SK-N-SH treated with all-trans-retinoic acid at 6 μM for 48 hours (cell line): ENCODE data around the gene CACNA1D.

ENCODE experiments used
- ATAC-seq: fragments of 200-7000 bp; cut with Tn5 transposase; 3 replicates; pipeline ENCODE4 v1.9.1; 2020; ENCODE audit warnings: mild to moderate bottlenecking, moderate library complexity
- ARNTL ChIP-seq: fragments of 450-650 bp; formaldehyde crosslinking; IDR thresholded peaks from 2 replicates; pipeline ENCODE4 v1.5.0; 2020; ENCODE audit warnings: low read depth, mild to moderate bottlenecking, moderate library complexity, borderline replicate concordance
- CREB5 ChIP-seq: fragments of 250-450 bp; sonication (Bioruptor Pico); IDR thresholded peaks from 2 replicates; pipeline ENCODE4 v1.5.1; 2020; ENCODE audit warnings: low read depth, mild to moderate bottlenecking, moderate library complexity
- CSDC2 ChIP-seq: fragments of 250-450 bp; sonication (Bioruptor Pico); IDR thresholded peaks from 2 replicates; pipeline ENCODE4 v1.5.0; 2020; ENCODE audit warnings: mild to moderate bottlenecking, moderate library complexity
- CSRNP3 ChIP-seq: fragments of 250-450 bp; sonication (Bioruptor Pico); IDR thresholded peaks from 2 replicates; pipeline ENCODE4 v1.5.1; 2021; ENCODE audit warnings: mild to moderate bottlenecking, moderate library complexity
- ESRRG ChIP-seq: fragments of 250-450 bp; sonication (Bioruptor Pico); IDR thresholded peaks from 2 replicates; pipeline ENCODE4 v1.6.1; 2021; ENCODE audit warnings: mild to moderate bottlenecking
- OSR1 ChIP-seq: fragments of 250-450 bp; sonication (Bioruptor Pico); IDR thresholded peaks from 2 replicates; pipeline ENCODE4 v1.8.0; 2022; ENCODE audit warnings: moderate library complexity, mild to moderate bottlenecking, inconsistent platforms
- PATZ1 ChIP-seq: fragments of 250-450 bp; sonication (Bioruptor Pico); IDR thresholded peaks from 2 replicates; pipeline ENCODE4 v1.8.0; 2020; ENCODE audit warnings: mild to moderate bottlenecking, moderate library complexity, borderline replicate concordance
- POU6F1 ChIP-seq: fragments of 250-450 bp; sonication (Bioruptor Pico); IDR thresholded peaks from 2 replicates; pipeline ENCODE4 v1.8.0; 2021; ENCODE audit warnings: low read depth, mild to moderate bottlenecking, moderate library complexity, borderline replicate concordance
- PPARA ChIP-seq: fragments of 250-450 bp; sonication (Bioruptor Pico); IDR thresholded peaks from 2 replicates; pipeline ENCODE4 v1.5.0; 2020; ENCODE audit warnings: mild to moderate bottlenecking, borderline replicate concordance
- RARB ChIP-seq: fragments of 250-450 bp; sonication (Bioruptor Pico); IDR thresholded peaks from 2 replicates; pipeline ENCODE4 v1.8.0; 2021; ENCODE audit warnings: mild to moderate bottlenecking, moderate library complexity
- TCF4 ChIP-seq: fragments of 250-450 bp; sonication (Bioruptor Pico); IDR thresholded peaks from 2 replicates; pipeline ENCODE4 v1.8.0; 2021; ENCODE audit warnings: mild to moderate bottlenecking, moderate library complexity, borderline replicate concordance
- TOX ChIP-seq: fragments of 250-450 bp; sonication (Bioruptor Pico); IDR thresholded peaks from 2 replicates; pipeline ENCODE4 v1.8.0; 2021; ENCODE audit warnings: mild to moderate bottlenecking, moderate library complexity, borderline replicate concordance
- TSHZ2 ChIP-seq: fragments of 250-450 bp; sonication (Bioruptor Pico); IDR thresholded peaks from 2 replicates; pipeline ENCODE4 v1.5.0; 2020; ENCODE audit warnings: mild to moderate bottlenecking, moderate library complexity
- ZC3H10 ChIP-seq: fragments of 250-450 bp; sonication (Bioruptor Pico); IDR thresholded peaks from 2 replicates; pipeline ENCODE4 v1.5.1; 2021; ENCODE audit warnings: mild to moderate bottlenecking, moderate library complexity
- ZFP3 ChIP-seq: fragments of 250-450 bp; sonication (Bioruptor Pico); IDR thresholded peaks from 2 replicates; pipeline ENCODE4 v1.5.0; 2020; ENCODE audit warnings: mild to moderate bottlenecking, moderate library complexity
- ZFP30 ChIP-seq: fragments of 450-650 bp; formaldehyde crosslinking; IDR thresholded peaks from 2 replicates; pipeline ENCODE4 v1.5.0; 2022; ENCODE audit warnings: mild to moderate bottlenecking, moderate library complexity
- ZNF565 ChIP-seq: fragments of 450-650 bp; formaldehyde crosslinking; conservative IDR thresholded peaks from 2 replicates; pipeline ENCODE4 v1.5.0; 2020; ENCODE audit warnings: low read depth, mild to moderate bottlenecking, moderate library complexity
- ZNF70 ChIP-seq: fragments of 450-650 bp; formaldehyde crosslinking; IDR thresholded peaks from 2 replicates; pipeline ENCODE4 v1.5.0; 2020; ENCODE audit warnings: mild to moderate bottlenecking, moderate library complexity
- ZNF8 ChIP-seq: fragments of 450-650 bp; formaldehyde crosslinking; IDR thresholded peaks from 2 replicates; pipeline ENCODE4 v1.5.0; 2020; ENCODE audit warnings: mild to moderate bottlenecking, moderate library complexity

The CACNA1D gene

GRCh38 chr3:53753518-53754183, 259.2 kb downstream of the CACNA1D start:
- TF ChIP-seq TOX = no peak
- no peak for TF ChIP-seq ZFP30 (CRISPR knock-in tag)
- no peak for TF ChIP-seq ZC3H10
- TF ChIP-seq OSR1 (CRISPR knock-in tag) = no peak
- TF ChIP-seq ZFP3 (CRISPR knock-in tag) = no peak
- no peak for TF ChIP-seq CSRNP3 (CRISPR knock-in tag)
- TF ChIP-seq RARB = no peak
- TF ChIP-seq ZNF565 (CRISPR knock-in tag) = no peak
- TF ChIP-seq ZNF70 (CRISPR knock-in tag) = no peak
- no peak for TF ChIP-seq TSHZ2 (CRISPR knock-in tag)
- TF ChIP-seq PPARA = no peak
- TF ChIP-seq TCF4 = no peak
- no peak for TF ChIP-seq ESRRG (CRISPR knock-in tag)
- TF ChIP-seq POU6F1 (CRISPR knock-in tag) = no peak
- TF ChIP-seq PATZ1 (CRISPR knock-in tag) = no peak
- TF ChIP-seq ARNTL (CRISPR knock-in tag) = no peak
- no peak for TF ChIP-seq CSDC2 (CRISPR knock-in tag)
- ATAC-seq = no peak

DNA sequence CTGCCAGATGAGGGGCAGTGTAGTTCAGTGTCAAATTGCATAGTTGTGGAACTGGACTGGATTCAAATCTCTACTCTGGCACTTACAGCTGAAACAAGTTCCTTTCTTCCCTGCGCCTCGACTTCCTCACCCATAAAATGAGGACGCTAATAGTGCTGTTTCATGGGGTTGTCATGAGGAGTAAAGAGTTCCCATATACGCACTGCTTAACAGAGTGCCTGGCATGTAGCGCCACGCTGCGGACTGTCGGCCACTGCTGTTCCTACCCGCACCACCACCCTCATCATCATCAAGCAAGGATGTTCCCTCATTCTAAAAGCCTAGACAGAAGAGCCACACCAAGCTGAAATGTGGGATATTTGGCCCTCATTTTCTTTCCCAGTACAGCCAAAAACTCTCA, 259.9 kb downstream of the CACNA1D start:
- TF ChIP-seq RARB (no peak), TOX (no peak), ESRRG (CRISPR knock-in tag) (no peak), POU6F1 (CRISPR knock-in tag) (no peak), ZC3H10 (no peak), CREB5 (no peak), ZNF8 (CRISPR knock-in tag) (no peak), CSRNP3 (CRISPR knock-in tag) (no peak)
- ATAC-seq = no peak
